Ecto neural progenitor cell (in vitro differentiated cells): ENCODE data around the gene DRAM1.
A peak's percentile ranks its signal among the peaks of the same experiment; 100 is the strongest.
"Not testable (repeated sequence)": the region's sequence is repeated elsewhere in the genome, so short reads cannot be mapped to it uniquely, and the experiment has no call there.

Source experiments
- DNase-seq: peaks from one replicate; pipeline ENCODE4 v3.0.0-alpha.2; 2018; ENCODE audit warnings: low spot score

The DRAM1 gene

GRCh38 chr12:101906226-101906625, 28.8 kb downstream of the DRAM1 start:
- DNase-seq, result no peak

- DNase-seq, result no peak
These were observed 31.0 kb downstream of the DRAM1 start for GRCh38 chr12:101908395-101908794.

DNA sequence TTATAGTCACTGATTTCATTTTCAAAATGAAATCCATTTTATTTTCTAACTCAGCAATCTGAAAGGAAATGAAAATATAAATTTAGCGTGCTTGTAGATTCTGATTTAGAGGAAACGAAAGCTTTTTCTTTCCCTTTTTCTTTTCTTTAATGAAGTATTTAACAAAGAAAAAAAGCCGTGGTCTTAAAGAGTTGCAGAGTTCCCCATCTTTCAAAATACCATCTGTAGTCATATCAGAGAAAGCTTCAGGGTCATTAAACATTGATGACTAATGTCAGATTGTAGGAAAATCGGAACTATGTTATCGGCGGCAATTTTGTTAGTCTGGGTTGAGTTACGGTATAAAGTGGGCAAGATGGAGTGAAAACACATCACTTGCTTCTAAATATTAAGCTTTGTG, 32.3 kb downstream of the DRAM1 start:
- DNase-seq, result no peak

- no peak for DNase-seq
These were observed 38.5 kb downstream of the DRAM1 start for GRCh38 chr12:101915841-101916240.

- not testable (repeated sequence) for DNase-seq
These were observed 41.4 kb downstream of the DRAM1 start for GRCh38 chr12:101918805-101919204.

- no peak for DNase-seq
These were observed 42.1 kb downstream of the DRAM1 start for GRCh38 chr12:101919447-101919846.

DNA sequence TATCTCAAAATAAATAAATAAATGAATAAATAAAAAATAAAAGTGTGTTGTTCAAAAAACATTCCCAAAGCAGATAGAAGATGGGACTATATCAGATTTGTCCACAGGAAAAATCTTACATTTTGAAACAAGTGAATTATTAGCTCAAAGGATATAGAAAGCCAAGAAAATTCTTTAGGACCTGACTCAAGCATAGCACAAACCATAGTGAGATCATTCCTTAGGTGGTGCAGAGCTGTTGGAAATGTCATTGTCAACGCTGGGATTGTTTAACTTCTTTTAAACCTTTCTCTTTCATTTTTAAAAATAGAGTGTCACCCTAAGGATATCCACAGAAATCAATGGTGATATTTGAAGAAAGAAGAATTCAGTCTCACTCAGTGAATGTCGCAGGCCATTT, 43.5 kb downstream of the DRAM1 start:
- no peak for DNase-seq

DNA sequence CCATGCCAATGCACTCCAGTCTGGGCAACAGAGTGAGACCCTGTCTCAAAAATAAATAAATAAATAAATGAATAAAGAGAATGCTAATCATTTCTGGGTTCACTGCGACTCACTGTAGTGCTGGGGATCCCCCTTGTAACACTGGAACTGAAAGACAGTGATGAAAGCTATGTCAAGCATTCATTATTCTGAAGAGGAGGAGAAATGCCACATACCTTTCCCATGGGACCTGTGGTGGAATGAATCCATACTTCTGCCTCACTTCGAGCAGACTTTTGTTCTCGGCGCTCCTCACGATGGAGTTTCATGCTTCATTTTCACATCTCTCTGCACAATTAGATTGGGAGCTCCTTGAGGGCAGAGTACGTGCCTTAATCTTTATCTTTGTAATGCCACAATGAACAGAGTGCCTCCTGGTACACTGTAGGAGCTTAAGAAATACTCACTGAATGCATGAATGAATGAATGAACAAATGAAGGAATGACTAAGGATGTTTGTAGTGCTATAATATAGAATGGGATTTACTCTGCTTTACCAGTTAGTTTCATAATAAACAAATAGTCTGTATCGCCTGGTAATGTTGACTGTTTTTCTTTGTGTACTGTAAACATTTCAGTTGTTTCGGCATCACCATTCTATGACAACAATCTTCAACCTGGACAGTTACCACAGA, 45.8 kb downstream of the DRAM1 start:
- no peak for DNase-seq

DNA sequence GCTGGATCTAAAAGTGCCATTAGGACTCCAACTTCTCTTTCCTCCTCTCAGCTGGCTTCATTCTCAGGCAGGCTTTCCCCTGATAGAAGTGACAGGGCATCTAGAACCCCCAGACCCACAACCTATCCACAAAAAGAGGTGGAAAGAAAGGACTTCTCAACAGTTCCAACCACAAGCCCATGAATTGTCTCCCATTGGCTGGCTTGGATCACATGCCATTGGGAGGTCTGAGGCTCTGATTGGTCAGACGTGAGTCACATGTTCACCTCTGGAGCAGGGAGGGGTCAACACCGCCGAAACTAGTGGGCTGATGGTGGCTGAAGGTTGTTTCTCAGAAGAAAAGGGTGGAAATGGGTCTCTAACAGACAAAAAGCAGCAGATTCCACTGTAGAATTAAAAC, 47.2 kb downstream of the DRAM1 start:
- DNase-seq, result no peak

DNA sequence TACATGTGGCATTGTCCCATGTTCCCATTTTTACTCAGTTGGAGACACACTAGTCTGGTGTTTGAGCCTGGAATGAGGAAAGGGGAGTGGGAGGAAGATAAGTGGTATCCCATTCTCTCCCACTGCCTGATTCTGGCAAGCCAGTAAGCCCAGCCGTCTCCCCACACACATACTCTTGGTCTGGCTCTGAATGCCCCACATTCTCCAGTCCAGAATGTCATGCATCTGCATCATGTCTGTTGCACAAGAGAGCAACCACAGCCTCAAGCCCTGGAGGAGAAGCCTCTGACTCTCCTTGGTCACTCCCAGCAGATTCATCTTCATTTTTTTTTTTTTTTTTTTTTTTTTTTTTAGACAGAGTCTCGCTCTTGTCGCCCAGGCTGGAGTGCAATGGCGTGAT, 48.0 kb downstream of the DRAM1 start:
- DNase-seq, result no peak

DNA sequence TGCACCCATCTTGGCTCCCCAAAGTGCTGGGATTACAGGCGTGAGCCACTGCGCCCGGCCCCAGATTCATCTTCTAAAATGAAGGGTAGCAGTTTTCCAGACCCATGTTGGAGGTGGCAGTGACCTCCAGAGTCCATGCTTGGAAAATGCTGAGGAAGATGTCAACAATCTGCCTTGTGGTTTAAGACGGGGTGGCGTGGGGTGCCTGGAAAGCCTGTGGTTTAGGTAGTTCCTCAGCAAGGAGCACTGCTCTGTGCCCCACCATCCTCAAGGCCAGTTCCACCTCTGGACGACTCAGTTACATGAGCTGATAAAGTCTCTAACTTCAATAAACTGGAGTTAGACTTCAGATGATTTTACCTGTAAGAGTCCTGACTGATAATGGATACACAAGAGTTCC, 48.6 kb downstream of the DRAM1 start:
- DNase-seq, result no peak

- no peak for DNase-seq
These were observed 49.7 kb downstream of the DRAM1 start for GRCh38 chr12:101927036-101927435.

GRCh38 chr12:101927999-101928398, 50.6 kb downstream of the DRAM1 start:
- no peak for DNase-seq

- DNase-seq, result no peak
These were observed 51.2 kb downstream of the DRAM1 start for GRCh38 chr12:101928556-101928955.

GRCh38 chr12:101929365-101930041, 52.1 kb downstream of the DRAM1 start:
- no peak for DNase-seq

DNA sequence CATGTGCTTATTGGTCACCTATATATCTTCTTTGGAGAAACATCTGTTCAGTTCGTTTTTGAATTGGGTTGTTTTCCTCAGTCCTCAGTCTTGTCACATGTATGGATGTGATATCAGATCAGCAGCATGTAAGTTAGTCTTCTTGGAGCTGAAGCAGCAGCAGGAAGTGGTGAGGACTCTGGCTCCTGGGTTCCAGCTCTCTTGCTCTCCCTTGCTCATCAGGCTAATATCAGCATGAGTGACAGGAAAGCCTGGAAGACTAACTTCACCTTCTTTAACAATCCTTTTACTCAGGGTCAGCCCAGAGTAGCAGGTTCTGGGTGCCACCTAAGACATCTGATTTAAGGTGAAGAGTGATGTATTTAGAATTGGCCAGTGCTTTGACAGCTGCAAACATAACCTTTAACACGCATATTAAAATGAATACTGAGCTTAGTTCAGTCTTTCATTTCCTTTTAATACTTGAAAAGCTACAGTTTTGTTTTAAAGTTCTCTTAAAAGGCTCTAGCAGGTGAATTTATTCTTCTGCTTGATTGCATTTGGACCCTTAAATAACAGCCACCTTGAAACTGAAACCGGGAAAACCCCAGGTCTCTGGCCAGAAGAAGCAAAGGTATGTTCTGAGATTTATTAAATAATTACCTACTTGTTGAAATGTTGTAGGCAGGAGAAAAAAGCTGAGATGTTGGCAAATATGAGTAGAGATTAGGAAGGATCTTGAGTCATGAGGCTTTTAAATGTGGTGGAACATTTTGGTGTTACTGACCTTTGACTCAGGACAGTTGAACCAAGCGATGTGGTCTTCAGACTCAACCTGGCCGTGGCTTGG, 54.3 kb downstream of the DRAM1 start:
- no peak for DNase-seq

GRCh38 chr12:101933866-101934514, 56.6 kb downstream of the DRAM1 start:
- no peak for DNase-seq

DNA sequence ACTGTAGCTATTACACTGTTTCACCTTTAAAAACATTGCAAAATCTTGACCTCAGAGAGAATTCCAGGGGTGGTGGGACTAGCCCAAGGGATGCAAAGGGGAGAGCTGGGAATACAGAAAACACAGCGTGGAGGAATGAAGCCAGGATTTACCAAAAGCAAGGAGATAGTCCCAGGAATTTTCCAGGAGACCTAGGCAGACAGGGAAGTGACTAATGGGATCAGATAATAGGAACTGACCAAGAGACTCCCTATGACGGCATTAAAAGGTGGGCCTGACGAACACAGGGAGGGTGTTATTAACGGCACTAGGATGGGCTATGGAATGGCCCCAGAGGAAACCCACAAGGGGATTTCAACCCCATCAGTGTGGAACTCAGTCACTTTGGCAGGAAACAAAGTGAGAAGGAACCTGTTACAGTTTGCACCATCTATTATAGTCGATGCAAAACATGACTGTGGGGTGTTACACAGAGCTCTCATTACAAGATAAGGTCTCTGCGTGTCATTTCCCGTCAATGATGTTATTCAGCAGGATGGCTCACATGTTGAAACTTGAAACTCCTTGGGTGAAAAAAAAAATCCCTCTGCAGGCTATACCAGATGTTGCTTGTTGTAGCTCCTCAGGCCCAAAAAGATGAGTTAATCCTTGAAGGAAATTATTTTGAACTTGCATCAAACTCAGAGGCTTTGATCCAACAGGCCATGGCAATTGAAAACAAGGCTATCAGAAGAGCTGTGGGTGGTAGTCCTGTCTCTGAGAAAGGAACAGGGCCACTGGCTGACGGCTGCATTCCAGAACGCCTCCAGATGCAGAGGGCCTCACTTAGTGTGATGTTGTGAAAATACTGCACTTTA, 58.7 kb downstream of the DRAM1 start:
- DNase-seq, result no peak

DNA sequence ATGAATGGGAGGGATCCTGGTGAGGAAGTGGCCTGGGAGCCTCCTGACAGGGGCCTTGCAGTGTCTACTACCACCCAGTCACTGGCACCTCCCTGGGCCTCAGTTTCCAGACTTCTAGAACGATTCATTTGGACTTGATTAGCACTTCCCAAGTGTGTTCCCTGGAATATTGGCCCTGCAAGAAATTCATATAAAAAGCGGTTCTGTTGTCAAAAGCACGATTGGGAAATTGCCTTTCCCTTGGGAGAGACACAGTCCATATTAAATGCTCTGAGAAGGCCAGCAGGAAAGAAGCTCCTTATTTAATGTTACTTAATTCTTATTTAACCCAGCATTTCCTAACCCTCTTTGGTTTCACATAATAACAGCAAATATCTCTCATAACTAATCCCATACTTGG, 61.9 kb downstream of the DRAM1 start:
- DNase-seq, result no peak

GRCh38 chr12:101939856-101940265, 62.5 kb downstream of the DRAM1 start:
- DNase-seq, result peak; percentile 68

- no peak for DNase-seq
These were observed 63.1 kb downstream of the DRAM1 start for GRCh38 chr12:101940400-101940950.
